GM19468 (cell line): ENCODE results near the gene ISG20.
"Not testable (repeated sequence)": the region's sequence is repeated elsewhere in the genome, so short reads cannot be mapped to it uniquely, and the experiment has no call there.

Source experiments
- ATAC-seq: cut with Tn5 transposase; IDR thresholded peaks from one replicate; pipeline ENCODE4 v1.9.1; 2021; ENCODE audit warnings: mild to moderate bottlenecking, moderate library complexity, moderate number of reproducible peaks; ENCODE audit not compliant: unreplicated experiment; ENCODE audit errors: extremely low read depth

Gene ISG20

DNA sequence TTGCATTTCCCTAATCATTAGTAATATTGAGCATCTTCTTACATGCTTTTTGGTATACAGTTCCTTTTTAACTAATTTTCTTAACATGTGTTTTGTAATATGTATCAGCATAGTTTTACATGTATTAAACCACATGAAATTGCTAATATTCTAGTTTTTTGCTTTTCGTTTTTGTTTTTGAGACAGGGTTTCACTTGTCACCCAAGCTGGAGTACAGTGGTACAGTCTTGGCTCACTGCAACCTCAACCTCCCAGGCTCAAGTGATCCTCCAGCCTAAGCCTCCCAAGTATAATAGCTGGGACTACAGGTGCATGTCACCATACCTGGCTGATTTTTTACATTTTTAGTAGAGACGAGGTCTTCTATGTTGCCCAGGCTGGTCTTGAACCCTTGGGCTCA is 4.4 kb upstream of the ISG20 start:
- no peak for ATAC-seq

DNA sequence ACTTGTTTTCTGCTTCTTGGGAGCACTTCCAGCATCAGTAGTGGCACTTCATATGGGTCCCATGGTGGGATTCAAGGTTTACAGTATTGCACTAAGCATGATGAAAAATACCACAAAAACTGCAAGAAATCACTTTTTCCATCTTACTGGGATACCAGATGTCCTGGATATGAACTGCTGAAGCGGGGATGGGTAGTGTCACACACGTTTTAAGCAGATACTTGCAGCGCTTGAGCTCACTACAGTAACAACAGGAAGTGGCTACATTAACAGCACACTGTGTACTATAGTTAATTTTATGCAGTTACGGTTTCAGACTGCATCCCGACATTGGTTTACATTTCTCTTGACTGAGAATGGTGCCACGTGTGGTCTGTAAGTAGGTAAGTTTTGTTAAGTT is 3.5 kb upstream of the ISG20 start:
- ATAC-seq: peak; percentile 26

DNA sequence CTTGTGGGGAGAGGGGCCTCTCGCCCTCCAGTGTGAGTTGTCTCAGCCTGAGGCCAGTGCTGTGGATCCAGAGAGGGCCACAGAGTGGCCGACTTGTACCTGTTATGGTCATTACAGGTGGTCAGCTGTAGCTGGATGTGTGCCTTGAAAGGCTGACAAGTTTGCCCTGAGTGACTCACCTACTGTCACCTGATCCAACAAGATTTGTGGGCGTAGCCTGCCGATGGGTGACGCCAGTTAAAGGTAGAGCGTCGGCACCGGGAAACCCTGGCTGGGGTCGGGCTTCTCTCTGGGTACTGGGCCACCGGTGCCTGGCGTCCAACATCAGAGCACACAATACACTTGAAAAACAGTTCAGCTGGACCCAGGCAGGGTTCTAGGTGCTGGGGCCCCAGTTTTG is 2.8 kb upstream of the ISG20 start:
- no peak for ATAC-seq

DNA sequence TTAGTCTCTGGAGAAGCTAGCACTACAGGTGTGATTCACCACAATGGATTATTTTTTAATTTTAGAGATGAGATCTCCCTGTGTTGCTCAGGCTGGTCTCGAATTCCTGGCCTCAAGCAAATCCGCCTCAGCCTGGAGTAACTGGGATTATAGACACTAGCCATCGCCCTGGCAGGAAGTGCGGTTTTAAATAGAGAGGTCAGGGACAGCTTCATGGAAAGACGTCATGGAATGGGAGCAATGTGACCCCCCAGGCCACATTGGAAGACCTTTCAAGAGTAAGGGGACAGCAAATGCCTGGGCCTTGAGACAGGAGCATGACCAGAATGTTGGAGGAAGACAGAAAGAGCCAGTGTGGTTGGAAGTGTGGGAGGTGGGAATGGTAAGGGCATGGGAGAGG is 2.2 kb upstream of the ISG20 start:
- ATAC-seq: no peak

DNA sequence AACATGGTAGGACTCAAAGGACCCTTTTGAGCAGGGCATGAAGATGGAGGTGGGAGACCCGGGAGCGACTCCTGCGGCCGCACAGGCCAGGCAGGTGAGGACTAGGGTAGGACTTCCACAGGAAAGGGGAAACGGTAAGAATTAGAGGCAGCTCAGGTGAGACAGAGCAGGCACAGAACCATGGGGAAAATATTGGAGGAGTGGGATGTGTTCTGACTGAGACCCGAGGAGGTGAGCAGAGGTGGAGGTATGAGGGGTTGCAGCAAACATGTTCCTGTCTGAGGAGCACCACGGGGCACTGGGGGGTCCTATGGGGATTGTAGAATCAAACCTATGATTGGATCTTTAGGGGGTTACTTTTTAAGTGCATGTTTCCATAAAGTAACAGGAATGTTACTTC is 1.4 kb upstream of the ISG20 start:
- no peak for ATAC-seq

DNA sequence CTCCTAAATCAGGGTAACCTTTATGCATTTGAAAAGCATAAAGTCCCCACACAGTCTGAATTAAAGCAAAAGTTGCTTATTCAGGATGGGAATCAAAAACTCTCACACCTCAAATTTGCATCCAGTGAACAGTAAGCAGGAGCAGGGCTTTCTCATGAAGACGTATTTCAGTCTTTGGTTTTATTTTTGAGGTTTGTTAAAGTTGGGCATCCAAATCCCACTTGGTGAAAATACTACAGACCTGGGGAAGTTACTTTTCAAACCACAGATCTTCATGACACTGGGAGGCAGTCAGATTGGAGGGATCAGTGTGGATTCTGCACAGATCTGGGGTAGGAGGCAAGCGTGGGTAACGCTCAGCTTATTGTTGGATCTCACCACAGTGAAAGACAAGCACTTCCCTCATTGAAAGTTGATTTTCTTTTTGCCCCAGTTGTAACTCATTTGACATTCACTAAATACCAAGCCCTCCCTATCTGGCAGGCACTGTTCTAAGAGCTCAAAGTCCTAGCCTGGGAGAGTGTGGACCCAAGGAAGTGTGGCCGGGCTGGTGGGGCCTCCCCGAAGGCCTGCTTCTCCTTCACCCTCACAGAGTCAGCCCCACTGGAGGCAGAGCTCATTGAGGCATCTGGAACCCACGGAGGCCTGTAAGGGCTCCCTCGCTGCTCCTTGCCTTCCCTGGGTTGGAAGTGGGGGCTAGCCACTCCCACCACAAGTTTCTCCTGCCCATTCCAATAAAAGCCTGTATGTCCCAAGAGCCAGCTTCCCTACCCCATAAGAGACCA is 783 bp upstream of the ISG20 start:
- ATAC-seq: no peak

DNA sequence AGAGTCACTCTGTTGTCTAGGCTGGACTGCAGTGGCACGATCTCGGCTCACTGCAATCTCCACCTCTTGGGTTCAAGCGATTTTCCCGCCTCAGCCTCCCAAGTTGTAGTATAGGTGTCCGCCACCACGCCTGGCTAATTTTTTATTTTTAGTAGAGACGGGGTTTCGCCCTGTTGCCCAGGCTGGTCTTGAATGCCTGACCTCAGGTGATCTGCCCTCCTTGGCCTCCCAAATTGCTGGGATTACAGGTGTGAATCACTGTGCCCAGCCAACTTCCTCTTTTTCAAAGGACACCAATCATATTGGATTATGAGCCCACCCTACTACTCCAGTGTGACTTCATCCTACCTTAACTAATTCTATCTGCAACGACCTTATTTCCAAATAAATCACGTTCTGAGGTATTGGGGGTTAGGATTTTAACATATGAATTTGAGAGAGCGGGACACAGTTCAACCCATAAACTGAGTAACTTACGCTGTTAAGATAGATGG is 3.2 kb downstream of the ISG20 start:
- ATAC-seq: no peak

DNA sequence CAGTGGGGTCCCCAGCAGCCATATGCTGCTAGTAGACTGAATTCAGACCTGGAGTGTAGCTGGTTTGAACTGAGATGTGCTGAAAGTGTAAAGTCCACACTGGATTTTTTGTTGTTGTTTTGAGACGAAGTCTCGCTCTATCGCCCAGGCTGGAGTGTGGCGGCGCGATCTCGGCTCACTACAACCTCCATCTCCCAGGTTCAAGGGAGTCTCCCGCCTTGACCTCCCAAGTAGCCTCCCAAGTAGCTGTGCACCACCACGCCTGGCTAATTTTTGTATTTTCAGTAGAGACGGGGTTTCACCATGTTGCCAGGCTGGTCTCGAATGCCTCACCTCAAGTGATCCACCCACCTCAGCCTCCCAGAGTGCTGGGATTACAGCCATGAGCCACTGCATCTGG is 3.7 kb downstream of the ISG20 start:
- not testable (repeated sequence) for ATAC-seq

DNA sequence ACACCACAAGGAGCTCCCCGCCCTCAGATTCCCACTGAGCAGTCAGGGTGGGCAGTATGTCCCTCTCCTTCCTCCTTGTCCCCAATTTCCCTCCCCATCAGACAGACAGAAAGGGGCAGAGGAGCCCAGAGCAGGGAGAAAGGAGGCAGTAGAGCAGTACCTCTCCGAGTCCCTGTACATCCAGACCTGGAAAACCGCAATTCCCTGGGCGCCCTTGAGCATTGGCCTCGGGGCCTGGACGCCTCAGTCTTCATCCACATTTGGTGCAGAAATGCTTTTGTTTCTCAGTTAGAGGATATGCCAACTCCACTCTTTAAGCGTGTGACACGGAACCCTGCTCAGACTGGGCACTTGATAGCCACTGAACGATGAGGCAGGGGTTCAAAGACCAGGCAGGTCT is 5.9 kb downstream of the ISG20 start:
- ATAC-seq: no peak

DNA sequence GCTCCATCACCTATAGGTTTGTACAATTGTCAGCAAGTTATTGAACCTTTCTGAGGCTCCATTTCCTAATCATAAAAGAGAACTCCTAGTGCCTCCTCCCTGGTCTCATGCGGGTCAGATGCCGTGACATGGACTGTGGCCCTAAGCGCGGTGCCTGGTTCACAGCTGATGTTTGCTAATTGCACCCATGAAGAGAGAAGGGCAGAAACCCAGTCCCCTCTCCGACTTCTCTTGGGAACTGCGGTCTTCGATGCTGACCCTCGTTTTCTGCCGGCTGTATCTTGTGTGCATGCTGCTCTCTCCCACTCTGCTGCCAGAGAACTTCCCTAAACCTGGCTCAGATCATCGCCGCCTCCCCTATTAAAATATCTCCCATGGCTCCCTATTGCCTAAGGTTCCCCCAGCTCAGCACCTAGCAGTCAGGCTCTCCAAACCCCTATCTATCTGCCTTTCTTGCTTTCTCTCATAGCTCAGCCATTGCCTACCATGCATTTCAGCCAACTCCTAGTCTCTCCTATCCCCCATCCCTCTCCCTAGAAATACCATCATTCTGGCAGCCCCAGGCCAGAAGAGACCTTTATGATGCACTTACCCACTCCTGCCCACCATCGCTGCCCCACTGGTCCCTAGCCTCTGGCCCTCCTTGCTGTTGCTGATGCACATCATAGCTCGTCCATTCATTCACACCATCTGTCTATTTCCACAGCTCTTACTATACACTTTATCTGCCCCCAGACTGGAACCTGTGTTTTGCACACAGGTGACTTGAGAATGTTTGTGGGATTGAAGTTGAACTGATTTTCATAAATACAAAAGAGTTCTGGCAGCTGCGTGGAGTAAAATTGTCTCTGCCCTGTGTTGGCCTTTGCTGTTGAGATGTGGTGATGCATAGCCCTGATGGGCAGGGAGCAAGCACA is 6.6 kb downstream of the ISG20 start:
- ATAC-seq: no peak

DNA sequence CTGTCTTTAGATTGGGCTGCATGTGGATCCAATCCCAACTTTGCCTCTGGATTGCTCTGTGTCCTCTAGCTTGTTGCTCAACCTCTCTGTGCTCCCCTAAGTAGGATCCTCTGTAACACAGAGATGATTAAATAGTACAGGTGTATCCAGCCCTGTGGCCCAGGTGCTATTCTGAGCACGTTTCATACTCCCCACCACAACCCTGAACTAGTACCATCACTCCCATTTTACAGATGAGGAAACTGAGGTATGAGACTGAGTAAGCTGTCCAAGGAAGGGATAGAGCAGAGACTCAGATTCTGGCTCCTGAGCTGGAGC is 7.2 kb downstream of the ISG20 start:
- no peak for ATAC-seq

DNA sequence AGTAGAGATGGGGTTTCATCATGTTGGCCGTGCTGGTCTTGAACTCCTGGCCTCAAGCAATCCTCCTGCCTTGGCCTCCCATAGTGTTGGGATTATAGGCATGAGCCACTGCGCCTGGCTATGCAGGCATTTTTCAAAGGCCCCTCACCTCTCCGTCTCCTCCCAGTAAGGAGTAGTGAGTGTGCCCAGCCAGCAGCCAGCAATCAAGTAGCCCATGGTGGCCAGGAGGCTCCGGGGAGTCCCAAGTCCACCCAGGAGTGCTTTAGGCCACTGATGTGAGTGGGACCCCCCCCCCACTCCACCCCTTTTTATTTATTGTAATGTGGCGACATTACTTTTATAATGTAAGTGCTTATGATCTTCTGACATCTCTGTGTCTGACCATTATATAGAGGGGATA is 8.1 kb downstream of the ISG20 start:
- ATAC-seq: no peak

DNA sequence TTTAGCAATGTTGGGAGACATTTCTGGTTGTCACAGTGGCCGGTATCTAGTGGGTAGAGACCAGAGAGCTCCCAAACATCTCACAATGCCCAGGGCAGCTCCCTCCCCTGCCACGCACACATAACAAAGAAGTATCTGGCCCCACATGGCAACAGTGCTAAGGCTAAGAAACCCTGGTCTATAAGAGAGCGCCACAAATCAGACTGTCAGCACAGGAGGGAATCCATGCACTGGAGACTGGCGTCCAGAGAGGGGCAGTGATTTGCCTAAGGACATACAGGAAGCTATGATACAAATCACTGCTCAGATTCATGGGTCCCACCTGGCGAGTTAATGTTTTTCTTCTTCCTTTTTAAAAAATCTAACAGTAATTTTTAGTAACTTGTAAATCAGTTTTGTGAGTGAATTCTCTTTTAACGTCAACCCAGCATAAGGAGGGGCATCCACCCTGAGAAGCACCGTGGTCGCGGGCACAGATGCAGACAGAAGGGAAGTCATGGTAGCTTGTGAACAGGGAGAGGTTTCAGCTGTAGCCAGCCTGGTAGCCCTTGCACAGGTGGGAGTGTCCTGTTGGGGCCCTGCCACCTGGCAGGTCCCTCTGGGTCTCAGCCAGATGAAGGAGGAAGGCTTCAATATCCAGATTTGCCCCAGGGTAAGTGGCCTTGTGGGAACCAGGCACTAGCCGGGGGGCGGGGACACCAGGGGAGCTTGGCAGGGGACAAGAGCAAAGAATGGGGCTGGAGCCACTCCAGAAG is 8.7 kb downstream of the ISG20 start:
- ATAC-seq: no peak

DNA sequence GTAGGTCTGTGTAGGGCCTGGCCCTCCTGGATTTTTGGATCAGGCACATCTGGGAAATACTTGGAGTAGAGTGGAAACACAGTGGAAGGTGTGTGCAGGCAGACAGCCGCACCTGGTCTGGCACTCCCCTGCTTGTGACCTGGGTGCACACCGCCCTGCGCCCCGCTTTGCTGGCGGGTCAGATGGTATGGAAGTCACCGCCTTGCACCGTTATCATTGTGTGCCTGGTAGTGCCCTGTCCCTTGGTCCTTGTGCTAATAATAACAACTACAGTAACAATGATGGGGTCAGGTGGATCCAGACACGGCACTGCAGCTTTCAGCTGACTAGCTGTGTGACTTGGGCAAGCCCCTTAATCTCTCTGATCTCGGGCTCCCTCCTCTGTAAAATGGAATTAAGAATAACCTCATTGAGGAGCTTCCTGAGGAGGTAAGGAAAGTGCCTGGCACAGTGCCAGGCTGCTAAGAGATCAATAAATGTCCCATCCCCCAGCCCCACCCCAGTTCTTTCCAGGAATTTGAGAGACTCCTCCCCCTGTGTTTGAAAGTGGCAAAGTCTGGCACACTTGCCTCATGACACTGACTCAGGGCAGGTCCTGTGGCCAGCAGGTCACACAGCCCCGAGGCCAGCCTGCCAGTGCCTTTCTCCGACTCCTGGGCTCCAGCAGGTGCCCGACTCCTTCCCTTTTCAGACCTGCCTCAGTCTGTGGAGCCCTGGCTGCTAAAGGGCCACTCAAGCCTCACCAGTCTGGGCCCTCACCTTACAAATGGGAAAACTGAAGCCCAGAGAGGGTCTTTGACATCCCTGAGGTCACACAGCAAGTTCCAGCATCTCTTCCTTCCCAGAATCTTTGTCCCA is 9.8 kb downstream of the ISG20 start:
- ATAC-seq: no peak

DNA sequence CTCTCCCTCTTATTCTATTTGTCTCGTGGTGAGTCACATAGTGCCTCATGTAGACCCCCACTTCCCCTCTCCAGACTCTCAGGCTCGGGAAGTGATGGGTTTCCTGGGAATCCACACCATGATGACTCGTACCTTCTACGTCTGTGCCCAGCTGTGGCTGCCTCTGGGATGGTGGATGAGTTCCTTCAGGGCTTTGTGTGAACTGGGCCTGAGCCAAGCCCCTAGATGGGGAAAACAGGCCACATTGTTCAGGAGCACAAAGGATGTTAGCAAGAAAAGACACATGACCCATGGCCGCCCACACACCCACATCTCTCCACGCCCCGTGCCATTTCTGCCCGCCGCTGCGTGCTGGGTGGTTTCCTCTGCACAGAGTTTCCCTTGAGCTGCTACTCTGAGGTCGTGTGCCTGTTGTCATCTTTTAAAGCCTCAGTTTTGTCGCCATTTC is 10.5 kb downstream of the ISG20 start:
- ATAC-seq: no peak

DNA sequence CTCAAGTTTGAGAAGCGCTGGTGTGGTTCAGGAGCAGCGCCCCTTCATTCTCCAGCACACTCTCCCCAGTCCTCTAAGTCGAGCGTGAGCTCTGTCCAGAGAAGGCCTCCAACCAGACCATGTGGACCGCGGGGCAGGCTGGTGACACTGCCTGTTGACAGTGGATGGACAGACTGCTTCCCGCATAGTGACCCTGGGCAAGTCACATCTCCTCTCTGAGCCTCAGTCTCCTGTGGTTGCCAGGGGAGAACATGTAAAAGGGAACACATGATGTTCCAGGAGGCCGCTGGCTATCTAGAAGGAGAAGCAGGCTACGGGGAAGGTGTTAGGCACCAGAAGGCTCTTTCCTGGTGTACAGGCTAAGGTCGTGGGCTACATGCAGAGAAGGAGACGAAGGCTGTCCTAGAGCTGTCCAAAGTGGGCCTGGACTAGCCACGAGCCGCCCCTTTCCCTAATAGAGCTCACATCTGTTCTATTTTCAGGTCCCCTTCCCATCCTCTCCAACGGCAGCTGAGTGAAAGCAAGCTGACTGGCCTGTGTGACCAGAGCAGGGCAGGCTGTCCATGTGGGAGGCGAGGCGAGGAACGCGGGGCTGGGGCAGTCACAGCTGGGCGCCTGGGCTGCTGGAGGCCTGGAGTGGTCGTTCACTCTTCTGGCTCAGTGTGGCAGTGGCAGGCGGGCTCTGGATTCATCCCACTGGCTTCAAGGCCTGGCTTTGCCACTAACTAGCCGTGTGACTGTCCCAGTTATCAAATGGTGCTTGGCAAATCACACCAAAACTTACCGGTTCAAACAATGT is 11.1 kb downstream of the ISG20 start:
- no peak for ATAC-seq

DNA sequence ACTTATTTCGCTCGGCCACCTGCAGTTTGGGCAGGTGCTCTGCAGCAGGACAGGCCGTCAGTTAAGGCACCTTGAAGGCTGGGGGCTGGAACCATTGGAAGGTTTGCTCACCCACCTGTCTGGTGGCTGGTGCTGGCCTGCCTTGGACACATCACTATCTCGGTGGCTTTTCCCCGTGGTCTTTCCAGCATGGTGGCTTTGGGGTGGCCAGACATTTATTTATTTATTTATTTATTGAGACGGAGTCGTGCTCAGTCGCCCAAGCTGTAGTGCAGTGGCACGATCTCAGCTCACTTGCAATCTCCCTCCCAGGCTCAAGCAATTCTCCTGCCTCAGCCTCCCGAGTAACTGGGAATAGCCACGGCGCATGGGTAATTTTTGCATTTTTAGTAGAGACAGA is 11.7 kb downstream of the ISG20 start:
- no peak for ATAC-seq

DNA sequence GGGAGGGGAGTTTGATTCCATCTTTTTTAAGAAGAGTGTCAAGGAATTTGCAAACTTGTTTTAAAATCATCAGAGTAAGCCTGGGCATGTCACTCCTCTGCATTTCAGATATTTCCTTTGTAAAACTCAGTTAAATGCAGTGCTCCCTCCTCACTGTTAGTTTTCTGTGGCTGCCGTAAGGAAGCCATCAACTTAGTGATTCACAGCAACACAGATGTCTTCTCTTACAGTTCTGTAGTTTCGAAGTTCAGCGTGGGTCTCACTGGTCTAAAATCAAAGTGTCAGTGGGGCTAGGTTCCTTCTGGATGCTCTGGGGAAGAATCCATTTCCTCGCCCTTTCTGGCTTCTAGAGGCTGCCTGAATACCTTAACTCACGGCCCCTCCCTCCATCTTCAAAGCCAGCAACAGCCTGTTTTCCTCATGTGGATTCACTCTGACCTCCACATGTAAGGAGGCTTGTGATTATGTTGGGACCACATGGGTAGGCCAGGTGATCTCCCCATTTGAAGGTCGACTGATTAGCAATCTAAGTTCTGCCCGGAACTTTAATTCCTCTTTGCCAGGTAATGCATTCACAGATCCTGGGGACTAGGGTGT is 12.4 kb downstream of the ISG20 start:
- no peak for ATAC-seq

DNA sequence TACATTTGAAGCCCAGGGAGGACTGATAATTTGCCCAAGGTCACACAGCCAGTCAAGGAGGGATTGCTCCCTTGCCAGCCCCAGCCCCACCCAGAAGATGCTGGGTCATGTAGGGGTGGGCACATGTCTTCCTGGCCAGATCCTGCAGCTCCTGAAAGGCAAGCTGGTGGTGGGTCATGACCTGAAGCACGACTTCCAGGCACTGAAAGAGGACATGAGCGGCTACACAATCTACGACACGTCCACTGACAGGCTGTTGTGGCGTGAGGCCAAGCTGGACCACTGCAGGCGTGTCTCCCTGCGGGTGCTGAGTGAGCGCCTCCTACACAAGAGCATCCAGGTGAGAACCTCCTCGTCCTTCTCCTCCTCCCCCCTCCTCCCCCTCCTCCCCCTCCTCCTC is 13.2 kb downstream of the ISG20 start:
- no peak for ATAC-seq
